ENCODE results near the gene MSX2.

- TF ChIP-seq CTCF (IDR thresholded peaks at IDR 0.05): no peak
- no peak for TF ChIP-seq EZH2 (IDR thresholded peaks at IDR 0.05; ENCODE audit: borderline replicate concordance, insufficient read depth, low read depth, low read length, poor library complexity, severe bottlenecking)
Observed at GRCh38 chr5:174688441-174689354, 35.7 kb upstream of the MSX2 start.
